Stomach (tissue), 4 donors: ENCODE measurements around the gene SLC35F3.

Experiments used
- CTCF ChIP-seq, 7 experiments: fragments of 450-650 bp in 4 of 7; fragments of 200-600 bp in 3 of 7; sonication (generic) in 3 of 7; IDR thresholded peaks; one replicate each; pipeline ENCODE4 v1.5.1; 2016 to 2019; ENCODE audit warnings: antibody characterized with exemption in 7 of 7, control low read depth in 2 of 7, mild to moderate bottlenecking in 1 of 7
- EP300 ChIP-seq: sonication (generic); formaldehyde crosslinking; IDR thresholded peaks from one replicate; pipeline ENCODE4 v1.6.1; 2017; ENCODE audit warnings: antibody characterized with exemption
- POLR2A ChIP-seq, 4 donors: fragments of 450-650 bp; IDR thresholded peaks; one replicate each; pipeline ENCODE4 v1.6.1; 2016; ENCODE audit warnings: antibody characterized with exemption in 4 of 4, control low read depth in 2 of 4, mild to moderate bottlenecking in 1 of 4, moderate library complexity in 1 of 4

- TF ChIP-seq POLR2A (IDR thresholded peaks at IDR 0.05) (no peak), CTCF (IDR thresholded peaks at IDR 0.05) (peak in 4 of 7 experiments; percentile 44 to 69 (median 60)), EP300 (no peak)
Observed at GRCh38 chr1:234326497-234327366, 422.3 kb downstream of the SLC35F3 start.
